Stimulated activated CD8-positive, alpha-beta memory T cell treated with anti-CD3 and anti-CD28 coated beads, Interleukin-12 subunit alpha, Interleukin-12 subunit beta, amount 100 ng/mL, for 24 hours (primary cell): Measurements from ENCODE around the gene GALK1.
"Not testable (repeated sequence)": the region's sequence is repeated elsewhere in the genome, so short reads cannot be mapped to it uniquely, and the experiment has no call there.

Experiments
- DNase-seq: peaks from one replicate; pipeline ENCODE4 v3.0.0-alpha.2; 2020; ENCODE audit errors: extremely low read depth

Gene GALK1

GRCh38 chr17:75763613-75764416 lies 1.2 kb downstream of the GALK1 start:
- DNase-seq = no peak

GRCh38 chr17:75763269-75763607 lies 1.8 kb downstream of the GALK1 start:
- no peak for DNase-seq

GRCh38 chr17:75762513-75763268 lies 2.3 kb downstream of the GALK1 start:
- DNase-seq = no peak

- not testable (repeated sequence) for DNase-seq
These were observed 4.9 kb downstream of the GALK1 start for GRCh38 chr17:75759978-75760640.

- DNase-seq = no peak
These were observed 5.5 kb downstream of the GALK1 start for GRCh38 chr17:75759457-75759856.

- no peak for DNase-seq
These were observed 6.7 kb downstream of the GALK1 start for GRCh38 chr17:75758131-75758905.

GRCh38 chr17:75757086-75757681 lies 7.8 kb downstream of the GALK1 start:
- DNase-seq = no peak

- no peak for DNase-seq
These were observed 8.4 kb downstream of the GALK1 start for GRCh38 chr17:75756451-75757085.

GRCh38 chr17:75755990-75756389 lies 9.0 kb downstream of the GALK1 start:
- no peak for DNase-seq

GRCh38 chr17:75755205-75755901 lies 9.6 kb downstream of the GALK1 start:
- DNase-seq = no peak

- no peak for DNase-seq
These were observed 10.4 kb downstream of the GALK1 start for GRCh38 chr17:75754378-75755204.

GRCh38 chr17:75753514-75754377 lies 11.2 kb downstream of the GALK1 start:
- no peak for DNase-seq

GRCh38 chr17:75752802-75753513 lies 12.0 kb downstream of the GALK1 start:
- DNase-seq = no peak

GRCh38 chr17:75752405-75752709 lies 12.6 kb downstream of the GALK1 start:
- DNase-seq = no peak

- DNase-seq = no peak
These were observed 13.2 kb downstream of the GALK1 start for GRCh38 chr17:75751676-75752404.

- DNase-seq = no peak
These were observed 14.2 kb downstream of the GALK1 start for GRCh38 chr17:75750661-75751423.
